ENCODE results near the gene TMCC3.

GRCh38 chr12:94585626-94586025 lies 64.7 kb downstream of the TMCC3 start:
- no peak for TF ChIP-seq POLR2A (IDR thresholded peaks at IDR 0.05)
- TF ChIP-seq, protein P1, sequence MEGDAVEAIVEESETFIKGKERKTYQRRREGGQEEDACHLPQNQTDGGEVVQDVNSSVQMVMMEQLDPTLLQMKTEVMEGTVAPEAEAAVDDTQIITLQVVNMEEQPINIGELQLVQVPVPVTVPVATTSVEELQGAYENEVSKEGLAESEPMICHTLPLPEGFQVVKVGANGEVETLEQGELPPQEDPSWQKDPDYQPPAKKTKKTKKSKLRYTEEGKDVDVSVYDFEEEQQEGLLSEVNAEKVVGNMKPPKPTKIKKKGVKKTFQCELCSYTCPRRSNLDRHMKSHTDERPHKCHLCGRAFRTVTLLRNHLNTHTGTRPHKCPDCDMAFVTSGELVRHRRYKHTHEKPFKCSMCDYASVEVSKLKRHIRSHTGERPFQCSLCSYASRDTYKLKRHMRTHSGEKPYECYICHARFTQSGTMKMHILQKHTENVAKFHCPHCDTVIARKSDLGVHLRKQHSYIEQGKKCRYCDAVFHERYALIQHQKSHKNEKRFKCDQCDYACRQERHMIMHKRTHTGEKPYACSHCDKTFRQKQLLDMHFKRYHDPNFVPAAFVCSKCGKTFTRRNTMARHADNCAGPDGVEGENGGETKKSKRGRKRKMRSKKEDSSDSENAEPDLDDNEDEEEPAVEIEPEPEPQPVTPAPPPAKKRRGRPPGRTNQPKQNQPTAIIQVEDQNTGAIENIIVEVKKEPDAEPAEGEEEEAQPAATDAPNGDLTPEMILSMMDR (IDR thresholded peaks at IDR 0.05): no peak

Measured in prostate gland (tissue), 2 donors.